HL-60 (cell line): ENCODE data around the gene SPATA31A7.
"Not testable (repeated sequence)": the region's sequence is repeated elsewhere in the genome, so short reads cannot be mapped to it uniquely, and the experiment has no call there.

Source experiments
- CTCF ChIP-seq: IDR thresholded peaks from one replicate; pipeline ENCODE4 v1.5.1; 2011; ENCODE audit warnings: low read length, control low read depth, inconsistent platforms; ENCODE audit not compliant: insufficient read depth
- POLR2AphosphoS5 ChIP-seq: IDR thresholded peaks from 2 replicates; pipeline ENCODE4 v1.6.1; 2012; ENCODE audit warnings: low read depth
- REST ChIP-seq: IDR thresholded peaks from 2 replicates; pipeline ENCODE4 v1.6.1; 2012; ENCODE audit warnings: low read depth; ENCODE audit not compliant: insufficient replicate concordance

- not testable (repeated sequence) for TF ChIP-seq CTCF, POLR2AphosphoS5, REST
Observed at GRCh38 chr9:61189736-61190135, at the start of gene SPATA31A7.
